GM12878 (cell line): ENCODE measurements around the gene PDZD7. TPM values are rescaled to one million over a fixed set of nuclear protein-coding genes. Genes with fewer than 3 reads are reported as not detected.

Experiments
- ATAC-seq: fragments of 200-7000 bp; cut with Tn5 transposase; 3 replicates; pipeline ENCODE4 v1.9.1; 2020; ENCODE audit warnings: mild to moderate bottlenecking, moderate library complexity
- BruUV-seq: library from RNA; stranded (reverse); fragments of 400-500 nt; replicated peaks from 2 replicates; lab custom pipeline; 2021; lab: Mats Ljungman, UMichigan
- CTCF ChIA-PET: fragments of 300-600 bp; sonication (Branson Sonifier 250); formaldehyde crosslinking; extraction: SDS; loops from one replicate; lab custom pipeline; 2021; ENCODE audit warnings: inconsistent platforms; lab: Yijun Ruan, JAX
- POLR2A ChIA-PET: fragments of 350-600 bp; formaldehyde crosslinking; extraction: SDS; loops from one replicate; lab custom pipeline; 2021; ENCODE audit warnings: inconsistent platforms; lab: Charles Lee
- RAD21 ChIA-PET: fragments of 300-600 bp; sonication (Branson Sonifier 250); formaldehyde crosslinking; loops from one replicate; lab custom pipeline; 2023; ENCODE audit warnings: antibody characterized with exemption; ENCODE audit not compliant: unreplicated experiment; lab: Charles Lee
- SMC1A ChIA-PET: fragments of 300-600 bp; sonication (Branson Sonifier 250); formaldehyde crosslinking; loops from one replicate; lab custom pipeline; 2023; ENCODE audit not compliant: unreplicated experiment, uncharacterized antibody; lab: Charles Lee
- DNase-seq: peaks from one replicate; pipeline ENCODE4 v3.0.0-alpha.2; 2011; ENCODE audit warnings: low read depth, low spot score
- FAIRE-seq: peaks from 3 replicates; lab custom pipeline; 2011; peaks lifted over from hg19 to GRCh38; lab: Jason Lieb, UNC
- H2AFZ ChIP-seq: 2 replicates; pipeline ENCODE4 v1.6.0; 2011; ENCODE audit warnings: low read depth, low read length, control low read depth; ENCODE audit not compliant: control insufficient read depth
- H3K27ac ChIP-seq: 2 replicates; pipeline ENCODE4 v1.5.1; 2011; ENCODE audit warnings: control low read depth; ENCODE audit not compliant: control insufficient read depth, insufficient read depth
- H3K27me3 ChIP-seq, 2 experiments: replicated peaks in 1 of 2; 2 replicates each; pipeline versions ENCODE4 v1.6.0 to v1.6.1; 2011; ENCODE audit warnings: low read length in 1 of 2; ENCODE audit not compliant: control insufficient read depth in 2 of 2, insufficient read depth in 2 of 2
- H3K36me3 ChIP-seq, 2 experiments: 2 replicates each; pipeline ENCODE4 v1.5.1; 2011; ENCODE audit warnings: low read length in 1 of 2; ENCODE audit not compliant: control insufficient read depth in 2 of 2, insufficient read depth in 2 of 2
- H3K4me1 ChIP-seq: 2 replicates; pipeline ENCODE4 v1.6.1; 2011; ENCODE audit warnings: mild to moderate bottlenecking, low read length, moderate library complexity, mixed read lengths; ENCODE audit not compliant: control insufficient read depth, insufficient read depth
- H3K4me2 ChIP-seq: 2 replicates; pipeline ENCODE4 v1.6.0; 2011; ENCODE audit warnings: control low read depth; ENCODE audit not compliant: control insufficient read depth, insufficient read depth
- H3K4me3 ChIP-seq: fragments of 200-600 bp; sonication (generic); 2 replicates; pipeline ENCODE4 v1.5.1; 2016
- H3K79me2 ChIP-seq: 2 replicates; pipeline ENCODE4 v1.6.0; 2011; ENCODE audit warnings: low read length; ENCODE audit not compliant: control insufficient read depth, insufficient read depth
- H3K9ac ChIP-seq: 2 replicates; pipeline ENCODE4 v1.8.0; 2011; ENCODE audit warnings: low read length, control low read depth, mixed read lengths; ENCODE audit not compliant: control insufficient read depth, insufficient read depth
- H3K9me3 ChIP-seq: replicated peaks from 3 replicates; pipeline ENCODE4 v1.5.1; 2011; ENCODE audit warnings: mild to moderate bottlenecking, low read length; ENCODE audit not compliant: control insufficient read depth, insufficient read depth
- H4K20me1 ChIP-seq: 2 replicates; pipeline ENCODE4 v1.6.0; 2011; ENCODE audit not compliant: control insufficient read depth, insufficient read depth
- CHD2 ChIP-seq: IDR thresholded peaks from 2 replicates; pipeline ENCODE4 v1.6.1; 2011; ENCODE audit warnings: low read depth, low read length, improper control_type of control experiment, borderline replicate concordance
- CREB1 ChIP-seq: IDR thresholded peaks from 2 replicates; pipeline ENCODE4 v1.6.1; 2012; ENCODE audit warnings: low read depth, mild to moderate bottlenecking, inconsistent platforms
- DPF2 ChIP-seq: fragments of 450-650 bp; IDR thresholded peaks from 2 replicates; pipeline ENCODE4 v1.6.1; 2017; ENCODE audit warnings: mild to moderate bottlenecking
- FOS ChIP-seq: IDR thresholded peaks from 3 replicates; pipeline ENCODE4 v1.6.1; 2011; ENCODE audit warnings: borderline replicate concordance; ENCODE audit not compliant: insufficient read length; ENCODE audit errors: extremely low read depth
- HDAC6 ChIP-seq: fragments of 200-600 bp; sonication (generic); IDR thresholded peaks from one replicate; pipeline ENCODE4 v1.8.0; 2017; ENCODE audit warnings: antibody characterized with exemption; ENCODE audit not compliant: unreplicated experiment
- KAT2A ChIP-seq: conservative IDR thresholded peaks from 2 replicates; pipeline ENCODE4 v1.6.1; 2011; ENCODE audit warnings: low read depth, low read length; ENCODE audit not compliant: control insufficient read depth
- MXI1 ChIP-seq: fragments of 150-350 bp; IDR thresholded peaks from 2 replicates; pipeline ENCODE4 v1.6.1; 2011; ENCODE audit warnings: low read depth, mild to moderate bottlenecking, inconsistent platforms, low read length, improper control_type of control experiment
- POLR2AphosphoS2 ChIP-seq: IDR thresholded peaks from 2 replicates; pipeline ENCODE4 v1.6.1; 2011; ENCODE audit warnings: low read depth, mild to moderate bottlenecking, low read length, improper control_type of control experiment, moderate library complexity
- POLR2AphosphoS5 ChIP-seq: IDR thresholded peaks from 2 replicates; pipeline ENCODE4 v1.6.1; 2011; ENCODE audit warnings: mild to moderate bottlenecking, low read length, inconsistent platforms
- SIX5 ChIP-seq: IDR thresholded peaks from 2 replicates; pipeline ENCODE4 v1.6.1; 2011; ENCODE audit warnings: mild to moderate bottlenecking, low read depth, low read length, moderate library complexity; ENCODE audit not compliant: severe bottlenecking
- SMC3 ChIP-seq: IDR thresholded peaks from 2 replicates; pipeline ENCODE4 v1.6.1; 2011; ENCODE audit warnings: low read length, improper control_type of control experiment, borderline replicate concordance
- SPI1 ChIP-seq: IDR thresholded peaks from 2 replicates; pipeline ENCODE4 v1.6.1; 2011; ENCODE audit warnings: low read depth, mild to moderate bottlenecking, low read length, moderate library complexity, borderline replicate concordance; ENCODE audit not compliant: insufficient read depth
- ZBED1 ChIP-seq: IDR thresholded peaks from 2 replicates; pipeline ENCODE4 v1.6.1; 2016; ENCODE audit warnings: borderline replicate concordance
- WGBS: methylation state at CpG from one replicate; pipeline ENCODE4 v1.1.6; 2016; ENCODE audit warnings: low lambda C conversion rate; ENCODE audit not compliant: insufficient replicate concordance, insufficient coverage; ENCODE audit errors: missing lambda C conversion rate; 5-methylcytosine and 5-hydroxymethylcytosine counted together
- in situ Hi-C: fragments of 300-500 bp; cut with MboI; formaldehyde crosslinking; loops from 9 replicates; pipeline ENCODE4 v1.14.3; 2018; ENCODE audit warnings: mixed read lengths
- intact Hi-C: fragments of 100-400 bp; cut with micrococcal nuclease; formaldehyde crosslinking; loops from one replicate; pipeline ENCODE4 v1.14.2; 2022; ENCODE audit not compliant: unreplicated experiment
- polyA plus RNA-seq, 11 experiments: library from polyadenylated mRNA; depleted of rRNA in 4 of 11; unstranded in 6 of 11; stranded (reverse) in 5 of 11; fragments of >200 nt; fragmentation: Nextera tagmentation in 4 of 11; fragmentation: Illumina TruSeq in 1 of 11; extraction: Ambion mirVana in 4 of 11; extraction: Trizol in 1 of 11; gene quantifications; 1 replicate in 1 of 11; 2 replicates in 10 of 11; pipeline versions ENCODE4 v1.2.1 to v1.2.3, GENCODE V29; 2011 to 2016; ENCODE audit warnings: inconsistent platforms in 2 of 11, missing spikeins in 2 of 11, low read depth in 1 of 11
- total RNA-seq, 4 experiments: library from RNA; depleted of rRNA in 3 of 4; stranded (reverse); fragments of >200 nt in 3 of 4; fragmentation: Illumina TruSeq in 1 of 4; extraction: Trizol in 1 of 4; gene quantifications; 2 replicates each; pipeline versions ENCODE4 v1.2.1 to v1.2.3, GENCODE V29; 2013 to 2021
- TF ChIP-seq, protein P1 (sequence below): fragments of 150-350 bp; IDR thresholded peaks from 2 replicates; pipeline ENCODE4 v1.6.1; 2014; ENCODE audit warnings: mild to moderate bottlenecking, low read depth, low read length
- TF ChIP-seq, protein P2 (sequence below): IDR thresholded peaks from 2 replicates; pipeline ENCODE4 v1.6.1; 2011; ENCODE audit warnings: mild to moderate bottlenecking, low read depth, low read length, moderate library complexity; ENCODE audit not compliant: insufficient replicate concordance
- TF ChIP-seq, protein P3 (sequence below): fragments of 450-650 bp; IDR thresholded peaks from 2 replicates; pipeline ENCODE4 v1.6.1; 2017; ENCODE audit warnings: antibody characterized with exemption, mild to moderate bottlenecking, moderate library complexity

PDZD7 gene
- total and polyA plus RNA-seq, 10 of the 15 experiments (the other 5 are each of a cell fraction or from before 2014, with no cell fraction given), result 0.01 to 0.20 (median 0.03) TPM; not detected in 7

DNA sequence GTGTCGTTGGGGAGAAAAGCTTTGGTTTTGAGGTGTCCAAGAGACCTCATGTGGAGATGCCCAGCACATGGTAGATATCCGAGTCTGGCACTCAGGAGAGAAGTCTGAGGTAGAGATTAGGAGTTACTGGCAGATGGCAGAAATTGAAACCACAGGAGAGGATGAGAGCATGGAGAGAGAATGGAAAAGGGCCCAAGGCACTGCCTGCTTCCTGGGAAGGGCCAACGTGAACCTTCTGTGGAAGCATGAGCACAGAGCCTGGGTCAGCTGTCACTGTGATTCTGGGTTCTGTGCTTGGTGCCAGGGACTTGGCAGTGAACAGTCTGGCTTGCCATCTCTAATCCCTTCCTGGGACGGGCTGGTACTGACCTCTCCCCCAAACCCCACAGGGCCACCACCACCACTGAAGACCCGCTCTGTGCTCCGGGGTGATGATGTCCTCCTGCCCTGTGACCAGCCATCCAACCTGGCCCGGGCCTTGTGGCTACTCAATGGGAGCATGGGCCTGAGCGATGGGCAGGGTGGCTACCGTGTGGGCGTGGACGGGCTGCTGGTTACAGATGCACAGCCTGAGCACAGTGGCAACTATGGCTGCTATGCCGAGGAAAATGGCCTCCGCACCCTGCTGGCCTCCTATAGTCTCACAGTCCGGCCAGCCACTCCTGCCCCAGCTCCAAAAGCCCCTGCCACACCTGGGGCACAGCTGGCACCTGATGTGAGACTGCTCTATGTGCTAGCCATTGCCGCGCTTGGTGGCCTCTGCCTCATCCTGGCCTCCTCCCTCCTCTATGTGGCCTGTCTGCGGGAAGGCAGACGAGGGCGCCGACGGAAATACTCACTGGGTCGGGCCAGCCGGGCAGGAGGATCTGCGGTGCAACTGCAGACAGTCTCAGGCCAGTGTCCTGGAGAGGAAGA is 47.8 kb downstream of the PDZD7 start:
- POLR2A ChIA-PET, result no interaction called here
- DNase-seq, result no peak
- no peak overlapping the region for H3K27ac ChIP-seq
- TF ChIP-seq SMC3 (no peak), SIX5 (no peak), CHD2 (no peak), DPF2 (no peak), CREB1 (no peak), HDAC6 (no peak), ZBED1 (no peak), MXI1 (no peak), POLR2AphosphoS5 (no peak), KAT2A (no peak), SPI1 (no peak), FOS (no peak), POLR2AphosphoS2 (no peak)
- TF ChIP-seq, protein P1, sequence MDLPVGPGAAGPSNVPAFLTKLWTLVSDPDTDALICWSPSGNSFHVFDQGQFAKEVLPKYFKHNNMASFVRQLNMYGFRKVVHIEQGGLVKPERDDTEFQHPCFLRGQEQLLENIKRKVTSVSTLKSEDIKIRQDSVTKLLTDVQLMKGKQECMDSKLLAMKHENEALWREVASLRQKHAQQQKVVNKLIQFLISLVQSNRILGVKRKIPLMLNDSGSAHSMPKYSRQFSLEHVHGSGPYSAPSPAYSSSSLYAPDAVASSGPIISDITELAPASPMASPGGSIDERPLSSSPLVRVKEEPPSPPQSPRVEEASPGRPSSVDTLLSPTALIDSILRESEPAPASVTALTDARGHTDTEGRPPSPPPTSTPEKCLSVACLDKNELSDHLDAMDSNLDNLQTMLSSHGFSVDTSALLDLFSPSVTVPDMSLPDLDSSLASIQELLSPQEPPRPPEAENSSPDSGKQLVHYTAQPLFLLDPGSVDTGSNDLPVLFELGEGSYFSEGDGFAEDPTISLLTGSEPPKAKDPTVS, result no peak
- TF ChIP-seq, protein P2, sequence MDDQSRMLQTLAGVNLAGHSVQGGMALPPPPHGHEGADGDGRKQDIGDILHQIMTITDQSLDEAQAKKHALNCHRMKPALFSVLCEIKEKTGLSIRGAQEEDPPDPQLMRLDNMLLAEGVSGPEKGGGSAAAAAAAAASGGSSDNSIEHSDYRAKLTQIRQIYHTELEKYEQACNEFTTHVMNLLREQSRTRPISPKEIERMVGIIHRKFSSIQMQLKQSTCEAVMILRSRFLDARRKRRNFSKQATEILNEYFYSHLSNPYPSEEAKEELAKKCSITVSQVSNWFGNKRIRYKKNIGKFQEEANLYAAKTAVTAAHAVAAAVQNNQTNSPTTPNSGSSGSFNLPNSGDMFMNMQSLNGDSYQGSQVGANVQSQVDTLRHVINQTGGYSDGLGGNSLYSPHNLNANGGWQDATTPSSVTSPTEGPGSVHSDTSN, result no peak
- TF ChIP-seq, protein P3, sequence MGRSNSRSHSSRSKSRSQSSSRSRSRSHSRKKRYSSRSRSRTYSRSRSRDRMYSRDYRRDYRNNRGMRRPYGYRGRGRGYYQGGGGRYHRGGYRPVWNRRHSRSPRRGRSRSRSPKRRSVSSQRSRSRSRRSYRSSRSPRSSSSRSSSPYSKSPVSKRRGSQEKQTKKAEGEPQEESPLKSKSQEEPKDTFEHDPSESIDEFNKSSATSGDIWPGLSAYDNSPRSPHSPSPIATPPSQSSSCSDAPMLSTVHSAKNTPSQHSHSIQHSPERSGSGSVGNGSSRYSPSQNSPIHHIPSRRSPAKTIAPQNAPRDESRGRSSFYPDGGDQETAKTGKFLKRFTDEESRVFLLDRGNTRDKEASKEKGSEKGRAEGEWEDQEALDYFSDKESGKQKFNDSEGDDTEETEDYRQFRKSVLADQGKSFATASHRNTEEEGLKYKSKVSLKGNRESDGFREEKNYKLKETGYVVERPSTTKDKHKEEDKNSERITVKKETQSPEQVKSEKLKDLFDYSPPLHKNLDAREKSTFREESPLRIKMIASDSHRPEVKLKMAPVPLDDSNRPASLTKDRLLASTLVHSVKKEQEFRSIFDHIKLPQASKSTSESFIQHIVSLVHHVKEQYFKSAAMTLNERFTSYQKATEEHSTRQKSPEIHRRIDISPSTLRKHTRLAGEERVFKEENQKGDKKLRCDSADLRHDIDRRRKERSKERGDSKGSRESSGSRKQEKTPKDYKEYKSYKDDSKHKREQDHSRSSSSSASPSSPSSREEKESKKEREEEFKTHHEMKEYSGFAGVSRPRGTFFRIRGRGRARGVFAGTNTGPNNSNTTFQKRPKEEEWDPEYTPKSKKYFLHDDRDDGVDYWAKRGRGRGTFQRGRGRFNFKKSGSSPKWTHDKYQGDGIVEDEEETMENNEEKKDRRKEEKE, result no peak

More for the DNA sequence above, 47.8 kb downstream of the PDZD7 start:
- FAIRE-seq (no peak), ATAC-seq (no peak)
- RAD21 ChIA-PET, result no interaction called here
- no peaks in the 10 kb centered on the region for H3K27me3 ChIP-seq
- H3K4me3 ChIP-seq, result no peak overlapping the region
- no TSS peak for BruUV-seq
- CTCF ChIA-PET, result no interaction called here
- peaks cover 0 to 3% of the 10 kb centered on the region in 2 experiments; a peak in 2 of 4 replicates for H3K36me3 ChIP-seq
- peaks cover 14% of the 10 kb centered on the region for H3K4me1 ChIP-seq
- H3K4me2 ChIP-seq, result no peak overlapping the region
- H3K79me2 ChIP-seq, result peaks cover 19% of the 10 kb centered on the region
- no peaks in the 10 kb centered on the region for H3K9me3 ChIP-seq
- H3K9ac ChIP-seq, result no peak overlapping the region
- SMC1A ChIA-PET, result no interaction called here
- H2AFZ ChIP-seq, result no peak overlapping the region
- intact Hi-C loops (no loop called here), in situ Hi-C loops (no loop called here)
- 91% methylated on average over 21 of the region's 24 CpGs for WGBS
- no peaks in the 10 kb centered on the region for H4K20me1 ChIP-seq
